Occipital lobe (tissue), 2 donors: ENCODE measurements around the gene SGF29. TPM values are rescaled to one million over a fixed set of nuclear protein-coding genes. Genes with fewer than 3 reads are reported as not detected.
"Not testable (repeated sequence)": the region's sequence is repeated elsewhere in the genome, so short reads cannot be mapped to it uniquely, and the experiment has no call there.

Experiments
- DNase-seq: peaks from one replicate; lab custom pipeline; 2025; lab: John Stamatoyannopoulos, UW
- total RNA-seq: library from RNA; depleted of rRNA; stranded (reverse); fragments of >200 nt; gene quantifications from one replicate; pipeline ENCODE4 v1.2.3, GENCODE V29; 2014

Gene SGF29
- total RNA-seq, 1 donor from 2014 or later, result 10.8 TPM

GRCh38 chr16:28532940-28533647, 20.6 kb upstream of the SGF29 start:
- no peak for DNase-seq

- DNase-seq, result no peak
Observed at GRCh38 chr16:28534542-28535373, 19.0 kb upstream of the SGF29 start.

GRCh38 chr16:28537076-28537475, 16.6 kb upstream of the SGF29 start:
- no peak for DNase-seq

GRCh38 chr16:28537964-28538732, 15.6 kb upstream of the SGF29 start:
- DNase-seq, result no peak

GRCh38 chr16:28538733-28539596, 14.8 kb upstream of the SGF29 start, which contains the start of gene NUPR1:
TSS of gene NUPR1 (minus strand) at chr16:28538974. CDS start at chr16:28538907, 67 bp downstream.
- peak; percentile 28 for DNase-seq

- DNase-seq, result no peak
Observed at GRCh38 chr16:28540346-28540745, 13.4 kb upstream of the SGF29 start.

- no peak for DNase-seq
Observed at GRCh38 chr16:28542646-28543045, 11.1 kb upstream of the SGF29 start.

GRCh38 chr16:28543072-28543471, 10.6 kb upstream of the SGF29 start:
- DNase-seq, result no peak

GRCh38 chr16:28544998-28545397, 8.7 kb upstream of the SGF29 start:
- DNase-seq, result no peak

GRCh38 chr16:28545964-28546363, 7.8 kb upstream of the SGF29 start:
- not testable (repeated sequence) for DNase-seq

- DNase-seq, result no peak
Observed at GRCh38 chr16:28546626-28547025, 7.1 kb upstream of the SGF29 start.

GRCh38 chr16:28548306-28548802, 5.4 kb upstream of the SGF29 start:
- DNase-seq, result no peak

GRCh38 chr16:28549301-28549899, 4.3 kb upstream of the SGF29 start:
- no peak for DNase-seq

GRCh38 chr16:28554634-28555423, 1.1 kb downstream of the SGF29 start:
- DNase-seq, result no peak

GRCh38 chr16:28555561-28555960, 1.8 kb downstream of the SGF29 start:
- DNase-seq, result no peak

- DNase-seq, result no peak
Observed at GRCh38 chr16:28556914-28557320, 3.2 kb downstream of the SGF29 start.

GRCh38 chr16:28558456-28558855, 4.7 kb downstream of the SGF29 start:
- DNase-seq, result no peak

- DNase-seq, result no peak
Observed at GRCh38 chr16:28561557-28562187, 8.0 kb downstream of the SGF29 start.

GRCh38 chr16:28562199-28562598, 8.5 kb downstream of the SGF29 start:
- DNase-seq, result no peak
